Measurements from ENCODE around the gene CLEC1A.

DNA sequence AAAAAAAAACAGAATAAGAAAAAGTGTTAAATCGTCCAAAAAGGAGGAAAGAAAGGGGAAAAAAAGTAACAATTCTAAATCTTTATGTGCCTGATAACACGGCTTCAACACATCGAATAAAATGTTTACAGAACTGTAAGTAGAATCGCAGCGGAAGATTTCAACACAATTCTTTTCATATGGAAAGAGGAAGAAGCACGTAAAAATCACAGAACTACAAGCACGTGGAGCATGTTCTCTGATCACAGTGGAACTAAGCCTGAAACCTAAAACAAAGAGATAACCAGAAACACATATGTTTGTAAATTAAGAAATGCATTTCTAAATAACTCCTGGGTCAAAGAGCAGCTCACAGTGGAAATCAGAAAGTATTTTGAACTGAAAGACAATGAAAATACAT lies 22.5 kb upstream of the CLEC1A start:
- TF ChIP-seq POLR2AphosphoS5 (IDR thresholded peaks at IDR 0.05; ENCODE audit: insufficient read depth, low read depth, low read length) = no peak
- no peak for TF ChIP-seq EZH2 (IDR thresholded peaks at IDR 0.05; ENCODE audit: borderline replicate concordance, low read depth, low read length, severe bottlenecking)
- TF ChIP-seq, protein P1, sequence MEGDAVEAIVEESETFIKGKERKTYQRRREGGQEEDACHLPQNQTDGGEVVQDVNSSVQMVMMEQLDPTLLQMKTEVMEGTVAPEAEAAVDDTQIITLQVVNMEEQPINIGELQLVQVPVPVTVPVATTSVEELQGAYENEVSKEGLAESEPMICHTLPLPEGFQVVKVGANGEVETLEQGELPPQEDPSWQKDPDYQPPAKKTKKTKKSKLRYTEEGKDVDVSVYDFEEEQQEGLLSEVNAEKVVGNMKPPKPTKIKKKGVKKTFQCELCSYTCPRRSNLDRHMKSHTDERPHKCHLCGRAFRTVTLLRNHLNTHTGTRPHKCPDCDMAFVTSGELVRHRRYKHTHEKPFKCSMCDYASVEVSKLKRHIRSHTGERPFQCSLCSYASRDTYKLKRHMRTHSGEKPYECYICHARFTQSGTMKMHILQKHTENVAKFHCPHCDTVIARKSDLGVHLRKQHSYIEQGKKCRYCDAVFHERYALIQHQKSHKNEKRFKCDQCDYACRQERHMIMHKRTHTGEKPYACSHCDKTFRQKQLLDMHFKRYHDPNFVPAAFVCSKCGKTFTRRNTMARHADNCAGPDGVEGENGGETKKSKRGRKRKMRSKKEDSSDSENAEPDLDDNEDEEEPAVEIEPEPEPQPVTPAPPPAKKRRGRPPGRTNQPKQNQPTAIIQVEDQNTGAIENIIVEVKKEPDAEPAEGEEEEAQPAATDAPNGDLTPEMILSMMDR (IDR thresholded peaks at IDR 0.05; ENCODE audit: extremely low read depth in 1 of 2, insufficient read depth in 1 of 2, low read depth in 1 of 2, low read length in 2 of 2) = no peak
- TF ChIP-seq POLR2A (IDR thresholded peaks at IDR 0.05; ENCODE audit: low read depth, low read length) = no peak
- no peak for TF ChIP-seq MYC (IDR thresholded peaks at IDR 0.05; ENCODE audit: low read depth, low read length)
- no peak for TF ChIP-seq GATA2 (IDR thresholded peaks at IDR 0.05; ENCODE audit: insufficient read depth, insufficient read length, low read depth, low read length)
- TF ChIP-seq FOS (IDR thresholded peaks at IDR 0.05; ENCODE audit: borderline replicate concordance, insufficient read depth, low read length) = no peak

Measured in endothelial cell of umbilical vein (primary cell).